ENCODE results near the gene HOXD11. TPM values are rescaled to one million over a fixed set of nuclear protein-coding genes. Genes with fewer than 3 reads are reported as not detected.

The HOXD11 gene
- total and polyA plus RNA-seq, 2 of the 13 experiments (the other 11 are each of a cell fraction or from before 2014, with no cell fraction given), result not detected

DNA sequence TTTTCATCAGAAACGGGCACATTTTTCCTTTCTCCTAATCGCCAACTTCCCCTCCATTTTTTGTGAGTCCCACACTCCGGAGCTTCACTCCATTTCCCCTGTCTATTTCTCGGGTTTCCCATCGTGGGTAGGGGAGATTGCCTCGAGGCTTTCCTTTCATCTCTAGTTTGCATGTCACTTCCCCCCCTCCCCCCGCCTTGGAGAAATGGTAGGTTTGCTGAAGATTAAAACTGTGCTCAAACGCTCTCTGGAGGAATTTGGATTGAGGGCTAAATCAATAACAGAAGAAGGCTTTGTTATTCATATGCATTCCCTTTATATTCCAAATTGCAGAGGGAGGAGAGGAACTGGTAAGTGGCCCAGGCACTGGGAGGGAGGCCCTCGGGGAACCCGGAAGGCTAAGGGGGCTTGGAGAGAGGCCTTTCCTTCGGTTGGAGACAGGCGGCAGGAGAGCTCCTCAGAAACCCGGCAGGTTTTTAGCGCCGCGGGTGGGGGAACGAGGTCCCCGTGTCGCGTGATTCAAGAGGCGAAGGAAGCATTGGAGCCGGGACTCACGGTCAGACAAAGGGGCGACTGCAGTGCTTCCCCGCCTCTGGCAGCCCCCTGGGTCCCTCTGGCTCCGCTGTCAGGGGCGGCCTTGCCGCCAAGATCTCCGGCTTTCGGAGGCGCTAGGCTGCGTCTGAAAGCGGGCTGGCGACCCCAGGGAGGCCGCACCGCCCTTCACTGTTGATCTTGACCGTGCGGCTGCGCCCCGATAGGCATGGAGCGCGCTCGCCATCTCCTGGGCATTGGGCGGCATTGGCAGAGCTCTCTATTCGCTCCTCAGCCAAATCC, 9.9 kb upstream of the HOXD11 start (continued):
- TF ChIP-seq, protein P1, sequence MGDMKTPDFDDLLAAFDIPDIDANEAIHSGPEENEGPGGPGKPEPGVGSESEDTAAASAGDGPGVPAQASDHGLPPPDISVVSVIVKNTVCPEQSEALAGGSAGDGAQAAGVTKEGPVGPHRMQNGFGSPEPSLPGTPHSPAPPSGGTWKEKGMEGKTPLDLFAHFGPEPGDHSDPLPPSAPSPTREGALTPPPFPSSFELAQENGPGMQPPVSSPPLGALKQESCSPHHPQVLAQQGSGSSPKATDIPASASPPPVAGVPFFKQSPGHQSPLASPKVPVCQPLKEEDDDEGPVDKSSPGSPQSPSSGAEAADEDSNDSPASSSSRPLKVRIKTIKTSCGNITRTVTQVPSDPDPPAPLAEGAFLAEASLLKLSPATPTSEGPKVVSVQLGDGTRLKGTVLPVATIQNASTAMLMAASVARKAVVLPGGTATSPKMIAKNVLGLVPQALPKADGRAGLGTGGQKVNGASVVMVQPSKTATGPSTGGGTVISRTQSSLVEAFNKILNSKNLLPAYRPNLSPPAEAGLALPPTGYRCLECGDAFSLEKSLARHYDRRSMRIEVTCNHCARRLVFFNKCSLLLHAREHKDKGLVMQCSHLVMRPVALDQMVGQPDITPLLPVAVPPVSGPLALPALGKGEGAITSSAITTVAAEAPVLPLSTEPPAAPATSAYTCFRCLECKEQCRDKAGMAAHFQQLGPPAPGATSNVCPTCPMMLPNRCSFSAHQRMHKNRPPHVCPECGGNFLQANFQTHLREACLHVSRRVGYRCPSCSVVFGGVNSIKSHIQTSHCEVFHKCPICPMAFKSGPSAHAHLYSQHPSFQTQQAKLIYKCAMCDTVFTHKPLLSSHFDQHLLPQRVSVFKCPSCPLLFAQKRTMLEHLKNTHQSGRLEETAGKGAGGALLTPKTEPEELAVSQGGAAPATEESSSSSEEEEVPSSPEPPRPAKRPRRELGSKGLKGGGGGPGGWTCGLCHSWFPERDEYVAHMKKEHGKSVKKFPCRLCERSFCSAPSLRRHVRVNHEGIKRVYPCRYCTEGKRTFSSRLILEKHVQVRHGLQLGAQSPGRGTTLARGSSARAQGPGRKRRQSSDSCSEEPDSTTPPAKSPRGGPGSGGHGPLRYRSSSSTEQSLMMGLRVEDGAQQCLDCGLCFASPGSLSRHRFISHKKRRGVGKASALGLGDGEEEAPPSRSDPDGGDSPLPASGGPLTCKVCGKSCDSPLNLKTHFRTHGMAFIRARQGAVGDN (CRISPR knock-in tag; IDR thresholded peaks at IDR 0.05), result peak; percentile 72
- TF ChIP-seq ZNF274 (CRISPR knock-in tag; IDR thresholded peaks at IDR 0.05) (no peak; the same call in 1 of the 2 replicates), ZNF644 (CRISPR knock-in tag; IDR thresholded peaks at IDR 0.05; ENCODE audit: low read depth) (no peak), FOXA1 (IDR thresholded peaks at IDR 0.05) (no peak), FOXA1 (CRISPR knock-in tag; IDR thresholded peaks at IDR 0.05) (peak; percentile 81), PLRG1 (conservative IDR thresholded peaks at IDR 0.05) (no peak), ZNF703 (CRISPR knock-in tag; IDR thresholded peaks at IDR 0.05; ENCODE audit: borderline replicate concordance) (no peak), MTF1 (CRISPR knock-in tag; IDR thresholded peaks at IDR 0.05) (no peak), ZNF468 (CRISPR knock-in tag; IDR thresholded peaks at IDR 0.05) (no peak), ZBTB1 (CRISPR knock-in tag; IDR thresholded peaks at IDR 0.05; ENCODE audit: borderline replicate concordance) (no peak), ZNF788 (CRISPR knock-in tag; IDR thresholded peaks at IDR 0.05; ENCODE audit: borderline replicate concordance) (peak; percentile 75; the same call in 1 of the 2 replicates), ZNF33B (CRISPR knock-in tag; IDR thresholded peaks at IDR 0.05) (peak; percentile 75; the same call in 1 of the 2 replicates), CCAR2 (optimal IDR thresholded peaks at IDR 0.05; ENCODE audit: low read depth, low read length) (no peak), ZNF7 (CRISPR knock-in tag; IDR thresholded peaks at IDR 0.05) (no peak), NFRKB (IDR thresholded peaks at IDR 0.05) (no peak)
- TF ChIP-seq, protein P2, sequence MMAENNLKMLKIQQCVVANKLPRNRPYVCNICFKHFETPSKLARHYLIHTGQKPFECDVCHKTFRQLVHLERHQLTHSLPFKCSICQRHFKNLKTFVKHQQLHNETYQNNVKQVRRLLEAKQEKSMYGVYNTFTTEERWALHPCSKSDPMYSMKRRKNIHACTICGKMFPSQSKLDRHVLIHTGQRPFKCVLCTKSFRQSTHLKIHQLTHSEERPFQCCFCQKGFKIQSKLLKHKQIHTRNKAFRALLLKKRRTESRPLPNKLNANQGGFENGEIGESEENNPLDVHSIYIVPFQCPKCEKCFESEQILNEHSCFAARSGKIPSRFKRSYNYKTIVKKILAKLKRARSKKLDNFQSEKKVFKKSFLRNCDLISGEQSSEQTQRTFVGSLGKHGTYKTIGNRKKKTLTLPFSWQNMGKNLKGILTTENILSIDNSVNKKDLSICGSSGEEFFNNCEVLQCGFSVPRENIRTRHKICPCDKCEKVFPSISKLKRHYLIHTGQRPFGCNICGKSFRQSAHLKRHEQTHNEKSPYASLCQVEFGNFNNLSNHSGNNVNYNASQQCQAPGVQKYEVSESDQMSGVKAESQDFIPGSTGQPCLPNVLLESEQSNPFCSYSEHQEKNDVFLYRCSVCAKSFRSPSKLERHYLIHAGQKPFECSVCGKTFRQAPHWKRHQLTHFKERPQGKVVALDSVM (CRISPR knock-in tag; IDR thresholded peaks at IDR 0.05), result no peak
- TF ChIP-seq, protein P3, sequence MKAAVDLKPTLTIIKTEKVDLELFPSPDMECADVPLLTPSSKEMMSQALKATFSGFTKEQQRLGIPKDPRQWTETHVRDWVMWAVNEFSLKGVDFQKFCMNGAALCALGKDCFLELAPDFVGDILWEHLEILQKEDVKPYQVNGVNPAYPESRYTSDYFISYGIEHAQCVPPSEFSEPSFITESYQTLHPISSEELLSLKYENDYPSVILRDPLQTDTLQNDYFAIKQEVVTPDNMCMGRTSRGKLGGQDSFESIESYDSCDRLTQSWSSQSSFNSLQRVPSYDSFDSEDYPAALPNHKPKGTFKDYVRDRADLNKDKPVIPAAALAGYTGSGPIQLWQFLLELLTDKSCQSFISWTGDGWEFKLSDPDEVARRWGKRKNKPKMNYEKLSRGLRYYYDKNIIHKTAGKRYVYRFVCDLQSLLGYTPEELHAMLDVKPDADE (CRISPR knock-in tag; IDR thresholded peaks at IDR 0.05), result no peak
- TF ChIP-seq, protein P4, sequence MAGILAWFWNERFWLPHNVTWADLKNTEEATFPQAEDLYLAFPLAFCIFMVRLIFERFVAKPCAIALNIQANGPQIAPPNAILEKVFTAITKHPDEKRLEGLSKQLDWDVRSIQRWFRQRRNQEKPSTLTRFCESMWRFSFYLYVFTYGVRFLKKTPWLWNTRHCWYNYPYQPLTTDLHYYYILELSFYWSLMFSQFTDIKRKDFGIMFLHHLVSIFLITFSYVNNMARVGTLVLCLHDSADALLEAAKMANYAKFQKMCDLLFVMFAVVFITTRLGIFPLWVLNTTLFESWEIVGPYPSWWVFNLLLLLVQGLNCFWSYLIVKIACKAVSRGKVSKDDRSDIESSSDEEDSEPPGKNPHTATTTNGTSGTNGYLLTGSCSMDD (CRISPR knock-in tag; IDR thresholded peaks at IDR 0.05), result no peak
